ENCODE results near the gene OLFML1.

OLFML1 gene

GRCh38 chr11:7469351-7469865 is 15.9 kb upstream of the OLFML1 start:
- in situ Hi-C loops (cut with HindIII; ENCODE audit: low sequenced_read_pairs), result no loop called here
- H3K4me3 ChIP-seq (ENCODE audit: low read depth, low read length), result no peak overlapping the region
- no peak for TF ChIP-seq CTCF (IDR thresholded peaks at IDR 0.05; ENCODE audit: low read depth, low read length)
- no peak for DNase-seq (ENCODE audit: low read depth, low spot score)

DNA sequence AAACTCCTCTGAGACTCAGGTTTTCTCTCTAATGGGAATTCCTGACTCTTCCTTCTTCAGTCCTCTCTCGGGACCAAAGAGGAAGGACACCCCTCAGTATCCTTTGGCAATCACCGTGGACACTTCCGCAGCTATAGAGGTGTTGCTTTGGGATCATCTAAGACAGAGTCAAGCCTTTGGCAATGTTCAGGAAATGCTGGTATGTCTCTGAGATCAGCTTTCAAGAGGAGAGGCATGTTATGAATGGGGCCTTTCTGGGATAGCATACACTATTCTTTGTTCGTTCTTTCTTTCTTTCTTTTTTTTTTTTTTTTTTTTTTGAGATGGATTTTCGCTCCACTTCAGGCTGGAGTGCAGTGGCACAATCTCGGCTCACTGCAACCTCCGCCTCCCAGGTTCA is 14.2 kb upstream of the OLFML1 start:
- in situ Hi-C loops (cut with HindIII; ENCODE audit: low sequenced_read_pairs), result no loop called here
- H3K4me3 ChIP-seq (ENCODE audit: low read depth, low read length), result no peak overlapping the region
- no peak for TF ChIP-seq CTCF (IDR thresholded peaks at IDR 0.05; ENCODE audit: low read depth, low read length)
- DNase-seq (ENCODE audit: low read depth, low spot score), result no peak

DNA sequence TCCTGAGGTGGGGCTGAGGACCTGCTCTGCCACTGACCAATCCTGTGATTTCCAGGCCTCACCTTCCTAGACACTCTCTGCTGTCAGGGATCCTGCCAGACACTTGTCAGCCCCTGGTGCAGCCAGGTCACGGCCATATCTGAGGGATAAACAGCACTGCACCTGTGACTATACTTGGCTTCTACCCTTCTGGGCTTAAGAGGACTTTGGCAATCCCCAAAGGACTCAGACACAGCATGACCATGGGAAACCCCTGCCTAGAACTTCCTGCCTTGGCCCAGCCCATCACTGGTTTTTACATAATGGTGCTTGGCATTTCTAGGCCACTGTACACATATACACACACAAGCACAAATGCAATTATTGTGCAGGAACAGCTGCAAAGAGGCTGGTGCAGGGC is 11.6 kb upstream of the OLFML1 start:
- no peak for TF ChIP-seq CTCF (IDR thresholded peaks at IDR 0.05; ENCODE audit: low read depth, low read length)
- no peak overlapping the region for H3K4me3 ChIP-seq (ENCODE audit: low read depth, low read length)
- no peak for DNase-seq (ENCODE audit: low read depth, low spot score)
- in situ Hi-C loops (cut with HindIII; ENCODE audit: low sequenced_read_pairs), result no loop called here

- in situ Hi-C loops (cut with HindIII; ENCODE audit: low sequenced_read_pairs), result no loop called here
- H3K4me3 ChIP-seq (ENCODE audit: low read depth, low read length), result no peak overlapping the region
- no peak for DNase-seq (ENCODE audit: low read depth, low spot score)
- TF ChIP-seq CTCF (IDR thresholded peaks at IDR 0.05; ENCODE audit: low read depth, low read length), result no peak
Observed at GRCh38 chr11:7480113-7480512, 5.2 kb upstream of the OLFML1 start.

- TF ChIP-seq CTCF (IDR thresholded peaks at IDR 0.05; ENCODE audit: low read depth, low read length), result no peak
- no peak for DNase-seq (ENCODE audit: low read depth, low spot score)
- no peak overlapping the region for H3K4me3 ChIP-seq (ENCODE audit: low read depth, low read length)
- in situ Hi-C loops (cut with HindIII; ENCODE audit: low sequenced_read_pairs), result no loop called here
Observed at GRCh38 chr11:7484131-7484530, 1.2 kb upstream of the OLFML1 start.

GRCh38 chr11:7484645-7485044 is 661 bp upstream of the OLFML1 start:
- in situ Hi-C loops (cut with HindIII; ENCODE audit: low sequenced_read_pairs), result no loop called here
- DNase-seq (ENCODE audit: low read depth, low spot score), result no peak
- no peak overlapping the region for H3K4me3 ChIP-seq (ENCODE audit: low read depth, low read length)
- TF ChIP-seq CTCF (IDR thresholded peaks at IDR 0.05; ENCODE audit: low read depth, low read length), result no peak
